ENCODE measurements around the gene PRIMA1.

PRIMA1 gene

GRCh38 chr14:93688820-93689219 lies 99.5 kb downstream of the PRIMA1 start:
- in situ Hi-C loops (cut with HindIII; ENCODE audit: low sequenced_read_pairs): no loop called here

- in situ Hi-C loops (cut with HindIII; ENCODE audit: low sequenced_read_pairs): no loop called here
Observed at GRCh38 chr14:93688239-93688666, 100.0 kb downstream of the PRIMA1 start.

GRCh38 chr14:93686268-93686667 lies 102.0 kb downstream of the PRIMA1 start:
- in situ Hi-C loops (cut with HindIII; ENCODE audit: low sequenced_read_pairs): no loop called here

GRCh38 chr14:93685121-93685895 lies 103.0 kb downstream of the PRIMA1 start:
- in situ Hi-C loops (cut with HindIII; ENCODE audit: low sequenced_read_pairs): no loop called here

- in situ Hi-C loops (cut with HindIII; ENCODE audit: low sequenced_read_pairs): no loop called here
Observed at GRCh38 chr14:93683226-93683625, 105.1 kb downstream of the PRIMA1 start.

GRCh38 chr14:93682459-93682858 lies 105.8 kb downstream of the PRIMA1 start:
- in situ Hi-C loops (cut with HindIII; ENCODE audit: low sequenced_read_pairs): no loop called here

GRCh38 chr14:93676416-93676958 lies 111.8 kb downstream of the PRIMA1 start:
- in situ Hi-C loops (cut with HindIII; ENCODE audit: low sequenced_read_pairs): no loop called here

GRCh38 chr14:93675651-93676050 lies 112.6 kb downstream of the PRIMA1 start:
- in situ Hi-C loops (cut with HindIII; ENCODE audit: low sequenced_read_pairs): no loop called here

- in situ Hi-C loops (cut with HindIII; ENCODE audit: low sequenced_read_pairs): loop anchor here (25.0 kb wide), 1 partner anchor 238 kb away; no protein-coding TSS in a partner anchor
Observed at GRCh38 chr14:93674343-93674742, 113.9 kb downstream of the PRIMA1 start.

GRCh38 chr14:93669632-93670031 lies 118.7 kb downstream of the PRIMA1 start:
- in situ Hi-C loops (cut with HindIII; ENCODE audit: low sequenced_read_pairs): loop anchor here (25.0 kb wide), 1 partner anchor 243 kb away; no protein-coding TSS in a partner anchor
